Osteoblast (primary cell): ENCODE results near the gene SMIM3. TPM values are rescaled to one million over a fixed set of nuclear protein-coding genes. Genes with fewer than 3 reads are reported as not detected.
A peak's percentile ranks its signal among the peaks of the same experiment; 100 is the strongest.

Experiments
- DNase-seq: peaks from one replicate; pipeline ENCODE4 v3.0.0; 2011; ENCODE audit warnings: low spot score, mixed read lengths; ENCODE audit not compliant: insufficient read length; ENCODE audit errors: missing footprints
- H2AFZ ChIP-seq: 2 replicates; pipeline ENCODE4 v1.6.0; 2011; ENCODE audit warnings: mild to moderate bottlenecking, low read length
- H3K27ac ChIP-seq: 2 replicates; pipeline ENCODE4 v1.5.1; 2011; ENCODE audit warnings: mild to moderate bottlenecking, low read depth, low read length, moderate library complexity
- H3K27me3 ChIP-seq: 2 replicates; pipeline ENCODE4 v1.6.0; 2012; ENCODE audit warnings: mild to moderate bottlenecking, control low read depth, inconsistent platforms, low read length, moderate library complexity; ENCODE audit not compliant: insufficient read depth
- H3K36me3 ChIP-seq: 2 replicates; pipeline ENCODE4 v1.5.1; 2011; ENCODE audit warnings: mild to moderate bottlenecking, low read length, control low read depth, moderate library complexity; ENCODE audit not compliant: insufficient read depth
- H3K4me1 ChIP-seq: 2 replicates; pipeline ENCODE4 v1.5.1; 2011; ENCODE audit warnings: mild to moderate bottlenecking, low read length, control low read depth, moderate library complexity; ENCODE audit not compliant: insufficient read depth
- H3K4me2 ChIP-seq: 2 replicates; pipeline ENCODE4 v1.6.0; 2011; ENCODE audit warnings: mild to moderate bottlenecking, low read length; ENCODE audit not compliant: insufficient read depth
- H3K4me3 ChIP-seq: fragments of 200-600 bp; sonication (generic); 3 replicates; pipeline ENCODE4 v1.5.1; 2012; ENCODE audit warnings: mild to moderate bottlenecking, low read length, inconsistent platforms; ENCODE audit not compliant: insufficient read depth
- H3K79me2 ChIP-seq: 2 replicates; pipeline ENCODE4 v1.6.0; 2012; ENCODE audit warnings: mild to moderate bottlenecking, low read length, control low read depth, inconsistent platforms; ENCODE audit not compliant: insufficient read depth
- H3K9me3 ChIP-seq: 2 replicates; pipeline ENCODE4 v1.5.1; 2011; ENCODE audit warnings: low read depth, low read length, control low read depth
- H4K20me1 ChIP-seq: 2 replicates; pipeline ENCODE4 v1.6.0; 2012; ENCODE audit warnings: mild to moderate bottlenecking, low read length, control low read depth; ENCODE audit not compliant: insufficient read depth
- total RNA-seq: library from RNA; depleted of rRNA; stranded (reverse); fragments of >200 nt; gene quantifications from 2 replicates; pipeline ENCODE4 v1.2.3, GENCODE V29; 2012
- TF ChIP-seq, protein P1 (sequence below): IDR thresholded peaks from 2 replicates; pipeline ENCODE4 v1.5.1; 2011; ENCODE audit warnings: mild to moderate bottlenecking, low read depth, low read length, moderate library complexity; ENCODE audit errors: extremely low read depth

Gene SMIM3
- total RNA-seq, 1 donor, result 46.3 TPM

DNA sequence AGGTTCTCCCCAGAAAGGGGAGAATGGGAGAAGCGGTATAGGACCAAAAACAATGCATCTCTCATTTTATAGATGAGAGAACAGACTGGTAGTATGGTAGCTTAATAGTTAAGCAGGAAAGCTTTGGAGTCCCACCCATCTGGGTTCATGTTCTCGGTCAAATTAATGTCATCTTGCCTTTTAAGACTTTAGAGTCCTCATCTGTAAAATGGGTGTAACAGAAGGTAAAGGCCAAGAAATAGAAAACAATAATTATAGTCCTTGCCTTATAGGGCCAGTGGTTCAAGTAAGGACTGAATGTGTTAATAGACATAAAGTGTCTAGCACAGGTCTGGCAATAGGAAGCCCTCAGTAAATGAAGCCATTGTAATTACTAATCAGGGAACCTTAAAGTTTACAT is 16.4 kb downstream of the SMIM3 start:
- Histone ChIP-seq H3K27me3 (no peaks in the 10 kb centered on the region), H3K27ac (no peak overlapping the region), H3K79me2 (peaks cover 66% of the 10 kb centered on the region), H3K4me2 (no peak overlapping the region), H2AFZ (no peak overlapping the region), H3K9me3 (no peaks in the 10 kb centered on the region), H3K4me1 (peaks cover 18% of the 10 kb centered on the region), H3K4me3 (no peak overlapping the region), H4K20me1 (peaks cover 14% of the 10 kb centered on the region), H3K36me3 (peaks cover 44% of the 10 kb centered on the region)
- no peak for DNase-seq
- TF ChIP-seq, protein P1, sequence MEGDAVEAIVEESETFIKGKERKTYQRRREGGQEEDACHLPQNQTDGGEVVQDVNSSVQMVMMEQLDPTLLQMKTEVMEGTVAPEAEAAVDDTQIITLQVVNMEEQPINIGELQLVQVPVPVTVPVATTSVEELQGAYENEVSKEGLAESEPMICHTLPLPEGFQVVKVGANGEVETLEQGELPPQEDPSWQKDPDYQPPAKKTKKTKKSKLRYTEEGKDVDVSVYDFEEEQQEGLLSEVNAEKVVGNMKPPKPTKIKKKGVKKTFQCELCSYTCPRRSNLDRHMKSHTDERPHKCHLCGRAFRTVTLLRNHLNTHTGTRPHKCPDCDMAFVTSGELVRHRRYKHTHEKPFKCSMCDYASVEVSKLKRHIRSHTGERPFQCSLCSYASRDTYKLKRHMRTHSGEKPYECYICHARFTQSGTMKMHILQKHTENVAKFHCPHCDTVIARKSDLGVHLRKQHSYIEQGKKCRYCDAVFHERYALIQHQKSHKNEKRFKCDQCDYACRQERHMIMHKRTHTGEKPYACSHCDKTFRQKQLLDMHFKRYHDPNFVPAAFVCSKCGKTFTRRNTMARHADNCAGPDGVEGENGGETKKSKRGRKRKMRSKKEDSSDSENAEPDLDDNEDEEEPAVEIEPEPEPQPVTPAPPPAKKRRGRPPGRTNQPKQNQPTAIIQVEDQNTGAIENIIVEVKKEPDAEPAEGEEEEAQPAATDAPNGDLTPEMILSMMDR, result no peak

DNA sequence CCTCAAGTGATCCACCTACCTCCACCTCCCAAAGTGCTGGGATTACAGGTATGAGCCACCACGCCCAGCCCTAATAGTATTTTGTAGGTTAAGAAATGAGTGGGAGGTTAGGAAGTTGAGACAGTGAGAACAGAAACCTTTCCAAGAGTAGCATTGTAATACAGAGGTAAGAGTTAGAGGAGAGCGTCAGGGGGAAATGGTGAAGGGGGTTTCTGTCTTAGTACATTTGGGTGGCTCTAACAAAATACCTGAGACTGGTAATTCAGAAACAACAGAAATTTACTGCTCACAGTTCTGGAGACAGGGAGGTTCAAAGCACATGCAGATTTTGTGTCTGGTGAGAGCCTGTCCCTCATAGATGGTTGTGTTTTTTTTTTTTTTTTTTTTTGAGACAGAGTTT is 18.8 kb downstream of the SMIM3 start:
- TF ChIP-seq, protein P1, result no peak
- peaks cover 44% of the 10 kb centered on the region for H3K36me3 ChIP-seq

DNA sequence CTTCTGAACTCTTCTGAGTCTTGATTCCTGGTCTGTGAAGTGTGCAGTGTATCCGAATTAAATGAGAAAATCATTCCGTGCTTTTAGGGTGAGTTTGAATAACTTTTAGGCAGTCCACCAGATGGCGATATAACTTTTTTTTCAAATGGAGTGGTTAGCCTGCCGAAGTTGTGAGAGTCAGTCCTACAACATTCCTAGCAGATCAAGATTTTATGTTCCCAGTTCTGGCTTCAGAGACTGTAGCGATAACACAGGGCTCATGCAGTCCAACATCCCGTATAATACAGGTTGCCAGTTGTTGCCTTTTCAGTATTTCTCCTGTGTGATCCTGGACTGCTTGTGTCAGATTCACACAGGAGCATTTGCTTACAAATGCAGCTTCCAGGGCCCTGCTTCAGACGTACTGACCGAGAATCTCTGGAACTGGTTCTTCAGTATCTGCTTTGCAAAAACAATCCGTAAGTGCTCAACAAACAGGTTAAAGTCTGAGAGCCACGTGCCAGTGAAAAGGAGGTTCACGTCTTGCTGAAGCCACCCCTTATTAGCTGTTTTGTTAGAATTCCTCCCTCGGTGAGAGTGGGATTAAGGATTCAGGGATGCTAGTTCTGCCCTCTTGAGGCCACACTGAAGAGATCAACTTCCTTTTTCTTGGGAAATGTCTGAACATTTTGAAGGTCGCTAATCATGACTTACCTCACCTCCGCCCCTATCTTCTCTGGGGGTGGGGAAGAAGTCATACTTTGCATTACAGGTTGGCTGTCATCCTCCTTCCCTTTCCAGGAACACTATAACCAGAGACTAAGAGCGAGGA is 22.8 kb downstream of the SMIM3 start:
- Histone ChIP-seq H3K4me1 (peaks cover 11% of the 10 kb centered on the region), H2AFZ (peak overlapping the region; percentile 35), H3K27me3 (no peaks in the 10 kb centered on the region), H3K79me2 (peaks cover 7% of the 10 kb centered on the region), H3K27ac (peak overlapping the region; percentile 38), H3K4me2 (peak overlapping the region; percentile 72), H3K36me3 (peaks cover 25% of the 10 kb centered on the region), H3K4me3 (peak overlapping the region; percentile 51), H3K9me3 (no peaks in the 10 kb centered on the region), H4K20me1 (no peaks in the 10 kb centered on the region)
- no peak for DNase-seq
- TF ChIP-seq, protein P1, result peak; percentile 53

More for the DNA sequence above, 18.8 kb downstream of the SMIM3 start:
- Histone ChIP-seq H3K4me3 (no peak overlapping the region), H3K27ac (no peak overlapping the region), H3K4me1 (peaks cover 11% of the 10 kb centered on the region), H2AFZ (no peak overlapping the region), H4K20me1 (peaks cover 14% of the 10 kb centered on the region), H3K9me3 (no peaks in the 10 kb centered on the region), H3K4me2 (no peak overlapping the region), H3K27me3 (no peaks in the 10 kb centered on the region), H3K79me2 (peaks cover 46% of the 10 kb centered on the region)
- DNase-seq, result no peak

DNA sequence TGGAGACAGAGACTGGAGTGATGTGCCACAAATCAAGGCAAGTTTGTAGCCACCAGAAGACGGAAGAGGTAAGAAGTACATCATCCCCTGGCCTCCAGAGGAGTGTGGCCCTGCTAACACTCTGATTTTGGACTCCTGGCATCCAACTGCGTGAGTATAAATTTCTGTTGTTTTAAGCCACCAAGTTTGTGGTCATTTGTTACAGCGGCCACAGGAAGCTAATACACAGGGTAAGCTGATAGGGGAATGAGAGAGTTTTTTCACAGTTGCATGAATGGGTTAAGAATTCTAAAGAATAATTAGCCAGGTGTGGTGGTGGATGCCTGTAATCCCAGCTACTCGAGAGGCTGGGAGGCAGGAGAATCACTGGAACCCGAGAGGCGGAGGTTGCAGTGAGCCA is 25.8 kb downstream of the SMIM3 start:
- H4K20me1 ChIP-seq, result no peaks in the 10 kb centered on the region

More for the DNA sequence above, 25.8 kb downstream of the SMIM3 start:
- Histone ChIP-seq H3K27me3 (no peaks in the 10 kb centered on the region), H3K79me2 (no peaks in the 10 kb centered on the region), H2AFZ (no peak overlapping the region), H3K4me3 (no peak overlapping the region), H3K9me3 (no peaks in the 10 kb centered on the region), H3K27ac (no peak overlapping the region), H3K4me2 (no peak overlapping the region), H3K36me3 (no peaks in the 10 kb centered on the region), H3K4me1 (peaks cover 11% of the 10 kb centered on the region)
- DNase-seq, result no peak
- TF ChIP-seq, protein P1, result no peak
